Measurements from ENCODE around the gene SMARCA4.

- no peak for TF ChIP-seq POLR2AphosphoS5 (IDR thresholded peaks at IDR 0.05; ENCODE audit: low read depth, low read length)
- no peak for TF ChIP-seq POLR2A (IDR thresholded peaks at IDR 0.05; ENCODE audit: low read depth, low read length)
These were observed 127.2 kb downstream of the SMARCA4 start for GRCh38 chr19:11087870-11088505.
